OCI-LY1 (cell line): ENCODE data around the gene PPP1CB.

Experiments
- H2AFZ ChIP-seq: fragments of 200-600 bp; sonication (generic), shearing (Covaris generic); 2 replicates; pipeline ENCODE4 v1.6.0; 2014; ENCODE audit warnings: antibody characterized with exemption, mild to moderate bottlenecking, low read length
- H3F3A ChIP-seq: fragments of 200-600 bp; sonication (generic), shearing (Covaris generic); 2 replicates; pipeline ENCODE4 v1.6.0; 2014; ENCODE audit warnings: mild to moderate bottlenecking, antibody characterized with exemption, low read length, moderate library complexity; ENCODE audit not compliant: insufficient read depth
- H3K27ac ChIP-seq: fragments of 200-600 bp; sonication (generic); 2 replicates; pipeline ENCODE4 v1.5.1; 2014; ENCODE audit warnings: low read length, mixed run types, mild to moderate bottlenecking, low read depth; ENCODE audit not compliant: poor library complexity, severe bottlenecking
- H3K27me3 ChIP-seq: fragments of 200-600 bp; sonication (generic); 2 replicates; pipeline ENCODE4 v1.6.0; 2014; ENCODE audit warnings: antibody characterized with exemption, mild to moderate bottlenecking, low read length, moderate library complexity; ENCODE audit not compliant: insufficient read depth
- H3K36me3 ChIP-seq: fragments of 200-600 bp; sonication (generic); 2 replicates; pipeline ENCODE4 v1.6.1; 2014; ENCODE audit warnings: mild to moderate bottlenecking, antibody characterized with exemption, low read length, moderate library complexity, mixed read lengths; ENCODE audit not compliant: insufficient read depth
- H3K4me1 ChIP-seq: fragments of 200-600 bp; sonication (generic); 2 replicates; pipeline ENCODE4 v1.5.1; 2014; ENCODE audit warnings: mild to moderate bottlenecking, low read length, moderate library complexity; ENCODE audit not compliant: insufficient read depth, severe bottlenecking
- H3K4me2 ChIP-seq: fragments of 200-600 bp; sonication (generic), shearing (Covaris generic); 2 replicates; pipeline ENCODE4 v1.6.1; 2014; ENCODE audit warnings: low read length
- H3K4me3 ChIP-seq: fragments of 200-600 bp; sonication (generic); 2 replicates; pipeline ENCODE4 v1.5.1; 2014; ENCODE audit warnings: low read length, low read depth, mild to moderate bottlenecking, mixed read lengths; ENCODE audit not compliant: poor library complexity, severe bottlenecking
- H3K79me2 ChIP-seq: fragments of 200-600 bp; shearing (Covaris generic); 2 replicates; pipeline ENCODE4 v1.6.1; 2016; ENCODE audit warnings: mixed run types, low read length, mixed read lengths; ENCODE audit not compliant: insufficient read depth
- H3K9ac ChIP-seq: fragments of 200-600 bp; sonication (generic), shearing (Covaris generic); 2 replicates; pipeline ENCODE4 v1.6.1; 2014; ENCODE audit warnings: mild to moderate bottlenecking, low read length, mixed read lengths
- H3K9me2 ChIP-seq: fragments of 200-600 bp; sonication (generic), shearing (Covaris generic); 2 replicates; pipeline ENCODE4 v1.6.1; 2014; ENCODE audit warnings: low read depth, mild to moderate bottlenecking, low read length, mixed read lengths
- H3K9me3 ChIP-seq: fragments of 200-600 bp; shearing (Covaris generic); 2 replicates; pipeline ENCODE4 v1.6.1; 2014; ENCODE audit warnings: low read length, mixed read lengths
- H4K20me1 ChIP-seq: fragments of 200-600 bp; sonication (generic), shearing (Covaris generic); 2 replicates; pipeline ENCODE4 v1.6.0; 2016; ENCODE audit warnings: mild to moderate bottlenecking, low read length; ENCODE audit not compliant: insufficient read depth
- EZH2 ChIP-seq: fragments of 200-600 bp; sonication (generic), shearing (Covaris generic); IDR thresholded peaks from 2 replicates; pipeline ENCODE4 v1.8.0; 2017; ENCODE audit warnings: borderline replicate concordance, mixed run types, mild to moderate bottlenecking, antibody characterized with exemption, low read length, moderate library complexity, mixed read lengths
- TF ChIP-seq, protein P1 (sequence below): fragments of 200-600 bp; sonication (generic), shearing (Covaris generic); IDR thresholded peaks from 2 replicates; pipeline ENCODE4 v1.5.1; 2017; ENCODE audit warnings: mild to moderate bottlenecking, antibody characterized with exemption, low read length, moderate library complexity, mixed read lengths

PPP1CB gene

DNA sequence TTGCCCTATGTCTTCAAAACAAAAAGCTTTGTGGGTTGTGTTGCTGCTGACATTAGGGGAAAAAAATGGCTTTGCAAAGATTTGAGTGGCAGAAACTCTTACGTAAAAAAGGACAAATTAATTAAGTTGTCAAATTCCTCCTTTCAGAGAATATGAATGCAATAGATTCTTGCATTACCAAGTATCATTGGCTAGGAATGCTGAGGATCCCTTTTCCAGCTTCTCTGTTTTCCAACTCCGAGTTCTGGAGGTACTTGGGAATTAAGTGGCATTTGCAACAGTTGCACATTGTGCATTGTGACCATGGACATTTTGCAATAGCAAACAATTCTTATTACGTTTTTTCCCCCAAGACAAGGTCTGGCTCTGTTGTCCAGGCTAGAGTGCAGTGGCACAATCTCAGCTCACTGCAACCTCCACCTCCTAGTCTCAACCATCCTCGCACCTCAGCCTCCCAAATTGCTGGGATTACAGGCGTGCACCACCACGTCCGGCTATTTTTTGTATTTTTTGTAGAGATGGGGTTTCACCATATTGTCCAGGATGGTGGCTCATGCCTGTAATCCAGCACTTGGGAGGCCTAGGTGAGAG is 29.9 kb upstream of the PPP1CB start:
- H3K27me3 ChIP-seq = 0 out of 2 replicates have a peak, but pooled peaks cover 3% of the 10 kb centered on the region
- H3K36me3 ChIP-seq = no peaks in the 10 kb centered on the region
- no peaks in the 10 kb centered on the region for H3K9me2 ChIP-seq
- H3K4me1 ChIP-seq = no peaks in the 10 kb centered on the region
- no peak overlapping the region for H3K4me2 ChIP-seq
- no peaks in the 10 kb centered on the region for H3K79me2 ChIP-seq
- no peak overlapping the region for H3K9ac ChIP-seq
- no peaks in the 10 kb centered on the region for H4K20me1 ChIP-seq
- no peak overlapping the region for H2AFZ ChIP-seq
- H3K9me3 ChIP-seq = no peaks in the 10 kb centered on the region
- TF ChIP-seq, protein P1, sequence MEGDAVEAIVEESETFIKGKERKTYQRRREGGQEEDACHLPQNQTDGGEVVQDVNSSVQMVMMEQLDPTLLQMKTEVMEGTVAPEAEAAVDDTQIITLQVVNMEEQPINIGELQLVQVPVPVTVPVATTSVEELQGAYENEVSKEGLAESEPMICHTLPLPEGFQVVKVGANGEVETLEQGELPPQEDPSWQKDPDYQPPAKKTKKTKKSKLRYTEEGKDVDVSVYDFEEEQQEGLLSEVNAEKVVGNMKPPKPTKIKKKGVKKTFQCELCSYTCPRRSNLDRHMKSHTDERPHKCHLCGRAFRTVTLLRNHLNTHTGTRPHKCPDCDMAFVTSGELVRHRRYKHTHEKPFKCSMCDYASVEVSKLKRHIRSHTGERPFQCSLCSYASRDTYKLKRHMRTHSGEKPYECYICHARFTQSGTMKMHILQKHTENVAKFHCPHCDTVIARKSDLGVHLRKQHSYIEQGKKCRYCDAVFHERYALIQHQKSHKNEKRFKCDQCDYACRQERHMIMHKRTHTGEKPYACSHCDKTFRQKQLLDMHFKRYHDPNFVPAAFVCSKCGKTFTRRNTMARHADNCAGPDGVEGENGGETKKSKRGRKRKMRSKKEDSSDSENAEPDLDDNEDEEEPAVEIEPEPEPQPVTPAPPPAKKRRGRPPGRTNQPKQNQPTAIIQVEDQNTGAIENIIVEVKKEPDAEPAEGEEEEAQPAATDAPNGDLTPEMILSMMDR = no peak
- TF ChIP-seq EZH2 = no peak
- H3K27ac ChIP-seq = no peak overlapping the region
- no peak overlapping the region for H3K4me3 ChIP-seq
- H3F3A ChIP-seq = no peaks in the 10 kb centered on the region

DNA sequence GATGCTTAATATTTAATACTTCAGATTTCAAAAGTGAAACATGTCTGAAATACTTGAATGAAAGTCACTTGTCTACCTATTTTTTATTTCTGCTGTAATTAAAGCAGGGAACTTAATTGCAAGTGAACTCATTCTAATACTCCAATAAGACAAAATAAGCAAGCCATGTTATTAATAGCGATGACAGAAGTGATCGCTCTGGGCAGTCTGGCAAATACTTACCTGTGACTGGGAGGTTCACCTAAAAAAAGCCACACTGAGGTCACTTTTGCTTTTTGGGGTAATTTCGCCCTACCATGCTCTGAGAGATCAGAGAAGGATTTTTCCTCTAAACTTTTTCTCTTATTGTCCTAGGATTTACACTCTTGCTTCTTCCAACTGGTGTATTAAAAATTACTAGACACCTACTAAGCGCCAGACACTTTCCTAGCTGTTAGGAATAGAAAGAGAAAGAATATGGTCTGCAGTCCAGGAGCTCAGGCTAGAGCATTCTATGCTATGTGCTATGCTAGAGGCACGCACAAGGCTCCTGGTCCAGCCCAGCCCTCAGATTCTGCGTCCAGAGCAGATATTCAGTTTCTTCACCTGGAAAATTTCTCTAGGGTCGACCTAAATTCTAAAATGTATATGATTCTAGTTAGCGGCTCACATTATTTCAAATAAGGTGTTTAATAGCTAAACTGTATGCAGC is 26.5 kb upstream of the PPP1CB start:
- TF ChIP-seq, protein P1 = no peak
- TF ChIP-seq EZH2 = no peak
- H3K9ac ChIP-seq = no peak overlapping the region
- H3K4me2 ChIP-seq = no peak overlapping the region
- no peaks in the 10 kb centered on the region for H3K36me3 ChIP-seq
- H3K4me1 ChIP-seq = no peaks in the 10 kb centered on the region
- no peaks in the 10 kb centered on the region for H3K9me3 ChIP-seq
- H3K79me2 ChIP-seq = no peaks in the 10 kb centered on the region
- no peak overlapping the region for H3K27ac ChIP-seq
- H4K20me1 ChIP-seq = no peaks in the 10 kb centered on the region
- H3K9me2 ChIP-seq = no peaks in the 10 kb centered on the region
- H2AFZ ChIP-seq = no peak overlapping the region
- H3F3A ChIP-seq = no peaks in the 10 kb centered on the region
- H3K27me3 ChIP-seq = 0 out of 2 replicates have a peak, but pooled peaks cover 3% of the 10 kb centered on the region
- H3K4me3 ChIP-seq = no peak overlapping the region

DNA sequence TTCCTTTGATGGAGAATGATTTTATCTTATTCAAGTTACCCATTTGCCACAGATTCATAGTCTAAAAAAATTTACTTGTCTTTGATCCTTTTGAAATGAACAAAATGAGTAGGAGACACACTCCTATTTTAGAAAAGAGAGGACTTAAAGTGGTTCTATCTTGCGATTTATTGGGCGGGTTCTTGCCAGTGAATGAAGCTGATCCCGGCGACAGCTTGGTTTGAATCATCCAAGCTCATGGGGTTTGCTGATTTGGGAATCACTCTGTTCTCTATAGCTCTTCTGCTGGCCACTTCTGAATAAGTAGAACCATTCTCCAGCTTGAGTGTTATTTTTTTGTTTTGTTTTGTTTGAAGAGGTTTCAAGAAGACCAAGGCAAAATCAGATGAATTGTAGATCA is 25.5 kb upstream of the PPP1CB start:
- H3K4me1 ChIP-seq = no peaks in the 10 kb centered on the region
- no peak overlapping the region for H3K4me2 ChIP-seq
- no peaks in the 10 kb centered on the region for H3K36me3 ChIP-seq
- H3K9ac ChIP-seq = no peak overlapping the region
- TF ChIP-seq, protein P1 = no peak
- no peak for TF ChIP-seq EZH2
- H3K27me3 ChIP-seq = 0 out of 2 replicates have a peak, but pooled peaks cover 3% of the 10 kb centered on the region
- H3K9me3 ChIP-seq = no peaks in the 10 kb centered on the region
- no peaks in the 10 kb centered on the region for H3K9me2 ChIP-seq
- no peaks in the 10 kb centered on the region for H3K79me2 ChIP-seq
- H4K20me1 ChIP-seq = no peaks in the 10 kb centered on the region
- H3K27ac ChIP-seq = no peak overlapping the region
- H2AFZ ChIP-seq = no peak overlapping the region
- no peaks in the 10 kb centered on the region for H3F3A ChIP-seq
- H3K4me3 ChIP-seq = no peak overlapping the region
